GM19468 (cell line): ENCODE results near the gene TOMM34.
A peak's percentile ranks its signal among the peaks of the same experiment; 100 is the strongest.

ENCODE experiments used
- ATAC-seq: cut with Tn5 transposase; IDR thresholded peaks from one replicate; pipeline ENCODE4 v1.9.1; 2021; ENCODE audit warnings: mild to moderate bottlenecking, moderate library complexity, moderate number of reproducible peaks; ENCODE audit not compliant: unreplicated experiment; ENCODE audit errors: extremely low read depth

Gene TOMM34

DNA sequence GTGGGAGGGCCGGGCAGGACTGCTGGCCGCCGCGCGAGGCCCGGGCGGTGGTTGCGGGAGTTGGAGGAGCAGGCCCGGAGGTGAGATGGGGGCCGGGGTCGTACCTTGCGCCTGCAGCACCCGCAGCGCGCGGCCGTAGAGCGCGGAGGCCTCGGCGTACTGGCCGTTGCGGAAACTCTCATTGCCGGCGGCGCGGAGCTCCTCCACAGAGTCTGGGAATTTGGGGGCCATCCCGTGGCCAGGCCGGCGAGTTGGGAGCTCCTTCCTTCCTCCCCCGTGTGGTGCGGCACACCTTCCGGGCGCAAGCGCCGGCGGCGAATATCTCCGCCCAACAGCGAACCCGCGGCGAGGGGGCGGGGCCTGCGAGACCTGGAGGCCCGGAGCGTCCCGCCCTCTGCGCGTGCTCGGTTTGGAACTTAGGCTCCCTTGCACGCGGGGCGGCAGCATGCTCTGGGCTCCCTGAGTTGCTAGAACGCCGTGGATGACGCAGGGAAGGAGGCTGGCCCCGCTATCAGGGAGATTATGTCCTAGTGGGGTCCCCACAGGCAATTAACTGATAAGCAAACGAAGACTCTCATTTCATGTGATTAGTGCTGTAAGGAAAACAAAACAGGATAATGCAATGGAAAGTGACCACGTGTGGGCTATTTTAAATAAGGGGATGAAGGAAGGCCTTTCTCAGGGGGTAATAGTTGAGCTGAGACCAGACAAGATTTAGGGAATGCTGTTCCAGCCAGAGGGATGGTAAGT lies at the start of gene TOMM34:
TOMM34 (minus strand) TSS at position 295 of the 750 bp plus-strand sequence; CDS start at position 231, 64 bp downstream.
- peak; percentile 56 for ATAC-seq

DNA sequence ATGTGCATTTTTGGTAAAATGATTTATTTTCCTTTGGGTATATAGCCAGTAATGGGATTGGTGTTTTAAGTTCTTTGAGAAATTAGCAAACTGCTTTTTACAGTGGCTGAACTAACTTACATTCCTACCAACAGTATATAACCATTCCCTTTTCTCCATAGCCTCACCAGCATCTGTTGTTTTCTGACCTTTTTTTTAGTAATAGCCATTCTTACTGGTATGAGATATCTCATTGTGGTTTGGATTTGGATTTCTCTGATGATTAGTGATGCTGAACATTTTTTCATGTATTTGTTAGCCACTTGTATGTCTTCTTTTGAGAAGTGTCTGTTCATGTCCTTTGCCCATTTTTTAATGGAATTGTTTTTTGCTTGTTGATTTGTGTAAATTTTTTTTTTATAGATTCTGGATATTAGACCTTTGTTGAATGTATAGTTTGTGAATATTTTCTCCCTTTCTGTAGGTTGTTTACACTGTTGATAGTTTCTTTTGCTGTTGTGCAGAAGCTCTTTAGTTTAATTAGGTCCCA lies 48.4 kb upstream of the TOMM34 start:
- ATAC-seq, result no peak

DNA sequence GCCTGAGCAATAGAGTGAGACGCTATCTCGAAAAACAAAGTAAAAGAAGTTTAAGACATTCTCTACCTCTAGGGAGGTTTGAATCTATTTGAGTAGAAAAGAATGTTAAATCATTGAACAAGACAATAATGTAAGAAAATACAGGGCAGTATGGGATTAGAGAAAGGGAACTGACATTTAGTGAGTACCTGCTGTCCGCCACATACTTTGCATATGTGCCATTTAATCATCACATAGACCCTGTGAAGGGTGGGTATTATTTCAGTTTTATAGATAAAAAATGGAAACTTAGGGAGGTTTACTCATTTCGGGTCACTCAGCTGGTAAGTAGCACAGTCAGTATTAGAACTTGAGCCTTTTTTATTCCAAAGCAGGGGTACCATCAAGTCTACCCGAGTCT lies 37.5 kb upstream of the TOMM34 start:
- no peak for ATAC-seq

GRCh38 chr20:44997171-44997570 lies 37.0 kb upstream of the TOMM34 start:
- no peak for ATAC-seq

DNA sequence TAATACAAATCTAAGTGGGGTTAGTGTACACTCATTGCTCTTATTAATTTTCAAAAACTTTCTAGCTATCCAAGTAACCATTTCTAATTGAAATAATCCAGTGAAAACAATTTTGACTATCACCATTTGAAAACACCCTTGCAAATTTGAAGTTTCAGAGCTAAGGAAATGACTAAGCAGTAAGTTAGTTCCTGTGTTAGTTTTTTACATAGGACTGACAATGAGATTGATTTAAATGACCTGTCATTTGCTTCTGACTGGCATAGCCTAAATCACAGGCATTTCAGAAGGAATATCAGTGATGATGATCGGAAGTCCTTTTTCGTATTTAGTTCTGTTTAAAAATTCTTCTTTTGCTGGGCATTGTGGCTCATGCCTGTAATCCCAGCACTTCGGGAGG lies 33.1 kb upstream of the TOMM34 start:
- ATAC-seq, result no peak

DNA sequence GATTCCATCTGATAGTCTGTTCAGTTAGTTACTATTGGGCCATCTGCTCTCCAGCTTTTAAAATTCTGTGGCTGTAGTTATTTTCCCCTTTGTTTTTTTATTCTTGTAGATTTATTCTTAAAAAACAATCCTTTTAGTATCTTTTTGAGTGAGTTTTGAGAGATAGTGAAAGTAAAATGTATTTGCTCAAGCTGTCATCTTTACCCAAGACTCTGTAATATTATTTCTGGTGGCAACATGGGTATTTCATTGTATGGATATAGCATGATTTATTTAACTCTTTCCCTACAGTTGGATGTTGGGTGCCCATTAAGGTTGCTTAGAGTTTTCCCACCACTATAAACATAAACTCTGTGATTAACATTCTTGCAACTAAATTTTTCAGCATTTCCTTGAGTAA lies 30.8 kb upstream of the TOMM34 start:
- ATAC-seq, result no peak

GRCh38 chr20:44990425-44990824 lies 30.2 kb upstream of the TOMM34 start:
- ATAC-seq, result no peak

- ATAC-seq, result no peak
These were observed 28.5 kb upstream of the TOMM34 start for GRCh38 chr20:44988631-44989171.

GRCh38 chr20:44983093-44983674 lies 23.0 kb upstream of the TOMM34 start:
- ATAC-seq, result no peak

- no peak for ATAC-seq
These were observed 21.7 kb upstream of the TOMM34 start for GRCh38 chr20:44981736-44982406.

GRCh38 chr20:44979090-44979621 lies 19.0 kb upstream of the TOMM34 start:
- ATAC-seq, result peak; percentile 75

- no peak for ATAC-seq
These were observed 16.5 kb upstream of the TOMM34 start for GRCh38 chr20:44976698-44977097.

DNA sequence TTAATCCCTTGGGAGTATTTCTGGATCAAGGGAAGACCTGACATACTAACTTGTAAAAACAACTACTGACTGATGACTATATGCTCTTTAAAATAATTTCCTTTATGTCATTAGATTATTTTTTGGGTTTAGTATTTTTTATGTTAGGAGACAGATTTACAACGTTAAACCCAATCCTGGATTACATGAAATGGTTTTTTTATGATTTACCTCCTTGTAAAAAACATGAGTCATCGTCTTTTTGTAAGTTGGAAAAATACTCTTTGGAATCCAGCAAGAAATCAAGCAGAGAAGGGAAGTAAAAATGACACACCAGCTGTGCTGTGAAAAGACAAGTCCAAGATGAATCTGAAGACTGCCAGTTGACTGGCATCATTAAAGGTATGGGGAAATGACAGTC lies 12.9 kb upstream of the TOMM34 start:
- ATAC-seq, result no peak

DNA sequence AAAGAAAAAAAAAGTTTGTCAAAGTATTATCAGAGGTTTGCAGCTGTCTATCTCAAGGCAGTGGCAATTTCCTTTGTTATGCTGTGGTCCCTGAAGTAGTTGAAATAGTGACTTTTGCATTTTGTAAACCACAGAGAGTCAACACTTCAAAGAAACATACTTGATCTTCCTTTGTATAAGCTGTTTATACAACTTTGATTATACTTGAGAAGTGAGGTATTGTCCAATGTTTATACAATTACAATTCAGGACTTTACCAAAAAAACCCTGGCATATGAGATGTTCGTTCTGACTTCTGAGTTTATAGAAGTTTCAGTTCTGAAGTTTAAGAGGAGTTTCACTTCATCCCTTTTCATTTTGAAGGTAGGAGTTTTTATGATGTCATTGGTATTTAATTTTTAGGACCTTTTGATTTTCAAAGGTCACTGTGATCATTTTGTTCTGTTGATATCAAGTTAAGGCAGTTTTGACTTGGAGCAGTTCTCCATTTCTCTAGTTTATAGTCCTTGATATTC lies 10.1 kb upstream of the TOMM34 start:
- no peak for ATAC-seq

GRCh38 chr20:44969300-44969894 lies 9.2 kb upstream of the TOMM34 start:
- ATAC-seq, result no peak

DNA sequence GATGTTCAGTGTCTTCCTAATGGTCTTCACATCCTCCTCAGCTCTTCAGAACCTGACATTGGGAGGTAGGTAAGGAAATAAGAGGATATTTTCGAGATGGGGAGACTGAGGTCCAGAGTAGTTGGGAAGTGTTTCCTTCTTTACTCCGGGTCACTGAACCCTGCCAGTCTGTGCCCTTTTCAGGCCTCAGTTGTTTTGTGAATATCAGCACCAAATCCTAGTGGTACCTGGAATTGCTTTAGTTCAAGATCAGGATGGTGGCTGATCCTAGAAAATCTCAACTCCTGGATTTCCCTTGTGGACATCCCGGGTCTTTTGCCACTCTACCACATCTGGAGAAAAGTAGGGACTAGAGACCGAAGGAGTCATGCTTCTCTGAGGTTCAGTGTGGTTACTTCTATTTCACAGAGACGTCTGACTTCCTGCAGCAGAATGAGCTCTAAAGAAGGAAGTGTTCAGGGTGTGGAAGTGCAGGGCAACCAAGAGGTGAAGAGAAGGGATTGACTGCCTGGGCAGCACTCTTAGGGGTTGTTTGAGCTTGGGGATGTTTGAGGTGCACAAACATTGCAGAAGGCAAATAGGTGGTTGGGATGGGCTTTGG lies 7.1 kb upstream of the TOMM34 start:
- ATAC-seq, result no peak

DNA sequence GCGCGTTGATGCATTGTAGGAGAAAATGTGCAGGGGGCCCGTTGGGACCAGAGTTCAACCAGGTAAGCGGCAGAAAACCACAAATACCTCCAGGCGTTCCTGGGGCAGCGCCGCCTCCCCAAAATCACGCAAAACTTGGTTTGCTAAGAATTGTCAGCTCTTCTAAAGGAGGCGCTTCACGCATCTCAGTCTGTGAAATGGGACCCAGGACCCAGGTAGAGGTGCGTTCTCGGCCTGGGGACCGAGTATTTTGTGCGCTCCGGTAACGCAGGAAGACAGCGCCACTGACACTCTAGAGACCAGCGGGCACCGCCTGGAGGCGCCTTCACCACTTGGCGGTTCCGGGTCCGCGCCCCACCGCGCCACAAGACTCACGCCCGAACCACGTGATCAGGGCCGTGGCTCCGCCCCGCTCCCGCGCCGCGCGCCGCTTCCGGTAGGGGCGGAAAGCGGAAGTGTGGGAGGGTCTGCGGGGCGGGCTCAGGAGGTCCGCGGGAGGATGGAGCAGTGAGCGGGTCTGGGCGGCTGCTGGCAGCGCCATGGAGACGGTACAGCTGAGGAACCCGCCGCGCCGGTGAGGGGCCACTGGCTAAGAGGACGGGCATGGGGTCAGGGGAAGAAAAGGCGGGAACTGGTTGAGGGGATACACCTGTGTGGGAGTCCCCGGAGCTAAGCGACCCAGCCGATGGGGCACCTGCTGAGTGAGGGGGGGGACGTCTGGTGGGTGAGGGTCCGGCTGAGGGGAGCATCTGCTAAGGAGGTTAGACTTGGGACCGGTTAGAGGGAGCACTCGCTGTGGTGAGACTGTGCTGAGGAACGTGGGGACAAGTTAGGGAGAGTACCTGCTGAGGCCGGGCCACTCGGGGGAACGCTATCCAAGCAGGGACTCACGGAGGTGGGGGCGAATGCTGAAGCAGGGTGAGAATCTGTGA lies 6.1 kb upstream of the TOMM34 start, which contains the start of gene STK4:
STK4 (plus strand) TSS at position 483 of the 932 bp plus-strand sequence; CDS start at position 540, 57 bp downstream.
- ATAC-seq, result peak; percentile 66

GRCh38 chr20:44965651-44966029 lies 5.4 kb upstream of the TOMM34 start:
- ATAC-seq, result no peak
